Measurements from ENCODE around the gene C20orf173. TPM values are rescaled to one million over a fixed set of nuclear protein-coding genes. Genes with fewer than 3 reads are reported as not detected.

C20orf173 gene
- total and polyA plus RNA-seq, 2 of the 13 experiments (the other 11 are each of a cell fraction or from before 2014, with no cell fraction given), result not detected

DNA sequence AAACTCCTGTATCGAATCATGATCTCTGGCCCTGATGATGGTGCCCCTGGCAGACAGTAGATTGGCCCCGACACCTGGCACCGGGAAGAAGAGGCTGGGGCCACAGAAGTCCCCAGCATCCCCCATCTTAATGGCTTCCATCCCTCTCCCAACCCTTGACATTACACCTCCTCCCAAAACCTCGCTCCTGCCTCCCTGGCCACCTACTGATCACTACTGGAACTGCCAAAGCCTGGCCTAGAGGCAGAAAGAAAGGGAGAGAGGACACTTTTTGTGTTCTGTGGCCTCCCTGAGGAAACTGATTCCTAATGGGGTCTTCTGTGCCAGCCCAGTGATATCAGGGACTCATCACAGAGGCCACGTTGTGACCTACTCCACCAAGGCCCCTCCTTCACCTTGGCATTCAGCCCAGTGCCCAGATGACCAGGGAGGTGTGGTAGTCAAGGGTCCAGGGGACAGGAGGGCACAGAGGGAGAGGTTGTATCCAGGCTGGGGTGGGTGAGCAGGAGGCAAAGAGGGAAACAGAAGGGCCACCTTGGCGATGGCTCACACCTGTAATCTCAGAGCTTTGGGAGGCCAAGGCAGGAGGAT, 6.1 kb downstream of the C20orf173 start (continued):
- TF ChIP-seq ZNF20 (CRISPR knock-in tag; IDR thresholded peaks at IDR 0.05), result no peak
- peak; percentile 35; the same call in 1 of the 2 replicates for TF ChIP-seq BCL3 (CRISPR knock-in tag; IDR thresholded peaks at IDR 0.05)
- TF ChIP-seq ZNF598 (CRISPR knock-in tag; IDR thresholded peaks at IDR 0.05; ENCODE audit: borderline replicate concordance), result 0 out of 2 replicates have a peak, but pooled peaks have one; percentile 49
- TF ChIP-seq ZNF883 (CRISPR knock-in tag; IDR thresholded peaks at IDR 0.05; ENCODE audit: not compliant biosample characterization), result peak; percentile 55
- TF ChIP-seq ZNF230 (CRISPR knock-in tag; IDR thresholded peaks at IDR 0.05), result no peak
- TF ChIP-seq, protein P1, sequence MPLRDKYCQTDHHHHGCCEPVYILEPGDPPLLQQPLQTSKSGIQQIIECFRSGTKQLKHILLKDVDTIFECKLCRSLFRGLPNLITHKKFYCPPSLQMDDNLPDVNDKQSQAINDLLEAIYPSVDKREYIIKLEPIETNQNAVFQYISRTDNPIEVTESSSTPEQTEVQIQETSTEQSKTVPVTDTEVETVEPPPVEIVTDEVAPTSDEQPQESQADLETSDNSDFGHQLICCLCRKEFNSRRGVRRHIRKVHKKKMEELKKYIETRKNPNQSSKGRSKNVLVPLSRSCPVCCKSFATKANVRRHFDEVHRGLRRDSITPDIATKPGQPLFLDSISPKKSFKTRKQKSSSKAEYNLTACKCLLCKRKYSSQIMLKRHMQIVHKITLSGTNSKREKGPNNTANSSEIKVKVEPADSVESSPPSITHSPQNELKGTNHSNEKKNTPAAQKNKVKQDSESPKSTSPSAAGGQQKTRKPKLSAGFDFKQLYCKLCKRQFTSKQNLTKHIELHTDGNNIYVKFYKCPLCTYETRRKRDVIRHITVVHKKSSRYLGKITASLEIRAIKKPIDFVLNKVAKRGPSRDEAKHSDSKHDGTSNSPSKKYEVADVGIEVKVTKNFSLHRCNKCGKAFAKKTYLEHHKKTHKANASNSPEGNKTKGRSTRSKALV (CRISPR knock-in tag; IDR thresholded peaks at IDR 0.05), result no peak
- peak; percentile 94 for TF ChIP-seq XRCC5 (optimal IDR thresholded peaks at IDR 0.05; ENCODE audit: low read length)
- no peak for TF ChIP-seq ZNF317 (CRISPR knock-in tag; IDR thresholded peaks at IDR 0.05)
- TF ChIP-seq ZNF768 (CRISPR knock-in tag; IDR thresholded peaks at IDR 0.05), result peak; percentile 11; the same call in 1 of the 2 replicates
- TF ChIP-seq HNF4A (CRISPR knock-in tag; IDR thresholded peaks at IDR 0.05), result 0 out of 2 replicates have a peak, but pooled peaks have one; percentile 16
- TF ChIP-seq ZNF770 (CRISPR knock-in tag; IDR thresholded peaks at IDR 0.05), result 0 out of 2 replicates have a peak, but pooled peaks have one; percentile 9
- TF ChIP-seq ZFY (CRISPR knock-in tag; IDR thresholded peaks at IDR 0.05), result 0 out of 2 replicates have a peak, but pooled peaks have one; percentile 23
- TF ChIP-seq, protein P2, sequence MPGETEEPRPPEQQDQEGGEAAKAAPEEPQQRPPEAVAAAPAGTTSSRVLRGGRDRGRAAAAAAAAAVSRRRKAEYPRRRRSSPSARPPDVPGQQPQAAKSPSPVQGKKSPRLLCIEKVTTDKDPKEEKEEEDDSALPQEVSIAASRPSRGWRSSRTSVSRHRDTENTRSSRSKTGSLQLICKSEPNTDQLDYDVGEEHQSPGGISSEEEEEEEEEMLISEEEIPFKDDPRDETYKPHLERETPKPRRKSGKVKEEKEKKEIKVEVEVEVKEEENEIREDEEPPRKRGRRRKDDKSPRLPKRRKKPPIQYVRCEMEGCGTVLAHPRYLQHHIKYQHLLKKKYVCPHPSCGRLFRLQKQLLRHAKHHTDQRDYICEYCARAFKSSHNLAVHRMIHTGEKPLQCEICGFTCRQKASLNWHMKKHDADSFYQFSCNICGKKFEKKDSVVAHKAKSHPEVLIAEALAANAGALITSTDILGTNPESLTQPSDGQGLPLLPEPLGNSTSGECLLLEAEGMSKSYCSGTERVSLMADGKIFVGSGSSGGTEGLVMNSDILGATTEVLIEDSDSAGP (CRISPR knock-in tag; IDR thresholded peaks at IDR 0.05; ENCODE audit: borderline replicate concordance), result peak; percentile 47; the same call in 1 of the 2 replicates
- 0 out of 2 replicates have a peak, but pooled peaks have one; percentile 39 for TF ChIP-seq HIVEP1 (CRISPR knock-in tag; IDR thresholded peaks at IDR 0.05)
- TF ChIP-seq ZNF225 (CRISPR knock-in tag; IDR thresholded peaks at IDR 0.05), result peak; percentile 48; the same call in 1 of the 2 replicates
- TF ChIP-seq, protein P3, sequence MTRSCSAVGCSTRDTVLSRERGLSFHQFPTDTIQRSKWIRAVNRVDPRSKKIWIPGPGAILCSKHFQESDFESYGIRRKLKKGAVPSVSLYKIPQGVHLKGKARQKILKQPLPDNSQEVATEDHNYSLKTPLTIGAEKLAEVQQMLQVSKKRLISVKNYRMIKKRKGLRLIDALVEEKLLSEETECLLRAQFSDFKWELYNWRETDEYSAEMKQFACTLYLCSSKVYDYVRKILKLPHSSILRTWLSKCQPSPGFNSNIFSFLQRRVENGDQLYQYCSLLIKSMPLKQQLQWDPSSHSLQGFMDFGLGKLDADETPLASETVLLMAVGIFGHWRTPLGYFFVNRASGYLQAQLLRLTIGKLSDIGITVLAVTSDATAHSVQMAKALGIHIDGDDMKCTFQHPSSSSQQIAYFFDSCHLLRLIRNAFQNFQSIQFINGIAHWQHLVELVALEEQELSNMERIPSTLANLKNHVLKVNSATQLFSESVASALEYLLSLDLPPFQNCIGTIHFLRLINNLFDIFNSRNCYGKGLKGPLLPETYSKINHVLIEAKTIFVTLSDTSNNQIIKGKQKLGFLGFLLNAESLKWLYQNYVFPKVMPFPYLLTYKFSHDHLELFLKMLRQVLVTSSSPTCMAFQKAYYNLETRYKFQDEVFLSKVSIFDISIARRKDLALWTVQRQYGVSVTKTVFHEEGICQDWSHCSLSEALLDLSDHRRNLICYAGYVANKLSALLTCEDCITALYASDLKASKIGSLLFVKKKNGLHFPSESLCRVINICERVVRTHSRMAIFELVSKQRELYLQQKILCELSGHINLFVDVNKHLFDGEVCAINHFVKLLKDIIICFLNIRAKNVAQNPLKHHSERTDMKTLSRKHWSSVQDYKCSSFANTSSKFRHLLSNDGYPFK (CRISPR knock-in tag; IDR thresholded peaks at IDR 0.05; ENCODE audit: borderline replicate concordance), result no peak
- peak; percentile 41; the same call in 1 of the 2 replicates for TF ChIP-seq ZNF12 (CRISPR knock-in tag; IDR thresholded peaks at IDR 0.05)
- 0 out of 2 replicates have a peak, but pooled peaks have one; percentile 23 for TF ChIP-seq MAZ (IDR thresholded peaks at IDR 0.05; ENCODE audit: borderline replicate concordance, low read depth, low read length)
- no peak for TF ChIP-seq MAZ (CRISPR knock-in tag; IDR thresholded peaks at IDR 0.05; ENCODE audit: low read depth)
